Measurements from ENCODE around the gene BBS2. TPM values are rescaled to one million over a fixed set of nuclear protein-coding genes. Genes with fewer than 3 reads are reported as not detected.

The BBS2 gene
- total and polyA plus RNA-seq, 2 of the 4 experiments (the other 2 are of a cell fraction) = 18.6 to 32.3 TPM

GRCh38 chr16:56463153-56463552 lies 56.7 kb downstream of the BBS2 start:
- POLR2A ChIA-PET (ENCODE audit: unreplicated experiment) = no interaction called here

More at GRCh38 chr16:56463153-56463552, 56.7 kb downstream of the BBS2 start:
- H4K8ac ChIP-seq (ENCODE audit: low read depth in 2 of 2, low read length in 2 of 2) = no peak overlapping the region
- no peaks in the 10 kb centered on the region for H3K27me3 ChIP-seq (ENCODE audit: control insufficient read depth, insufficient read depth, low read length)
- H2BK15ac ChIP-seq (ENCODE audit: low read depth, low read length) = no peak overlapping the region
- H4K20me1 ChIP-seq (ENCODE audit: insufficient read depth, low read length) = no peaks in the 10 kb centered on the region
- no peak overlapping the region for H3K56ac ChIP-seq (ENCODE audit: extremely low read depth, insufficient read depth, low read length)
- no peak overlapping the region for H2AFZ ChIP-seq (replicated peaks; ENCODE audit: low read length, poor library complexity)
- CTCF ChIA-PET = no interaction called here
- H2AK9ac ChIP-seq (replicated peaks; ENCODE audit: low read depth, low read length, poor library complexity) = no peak overlapping the region
- BruUV-seq (replicated peaks) = no TSS peak
- no peak overlapping the region for H3K14ac ChIP-seq (replicated peaks; ENCODE audit: low read depth, low read length)
- in situ Hi-C loops (cut with MboI; ENCODE audit: low sequenced_read_pairs) (no loop called here), dilution Hi-C loops (cut with HindIII; ENCODE audit: low sequenced_read_pairs, unreplicated experiment) (no loop called here), intact Hi-C loops (cut with micrococcal nuclease) (no loop called here)
- ATAC-seq (ENCODE audit: low read depth) = no peak
- H3K27ac ChIP-seq (ENCODE audit: insufficient read depth, low read length) = no peak overlapping the region
- no peak overlapping the region for H3K23ac ChIP-seq (ENCODE audit: low read depth, low read length)
- no CpG with 5 or more reads among the region's 6 CpGs for WGBS, 2 experiments (ENCODE audit: extremely low coverage in 2 of 2, insufficient read length in 1 of 2)
- H2AK5ac ChIP-seq (ENCODE audit: low read depth, low read length) = no peak overlapping the region
- no peak overlapping the region for H3K4me3 ChIP-seq (ENCODE audit: insufficient read depth, low read depth, low read length)
- no peak overlapping the region for H3K4ac ChIP-seq (ENCODE audit: low read depth, low read length)
- no peak overlapping the region for H4K5ac ChIP-seq (ENCODE audit: low read depth, low read length)
- H3K9me3 ChIP-seq (ENCODE audit: control insufficient read depth, insufficient read depth, low read length) = no peaks in the 10 kb centered on the region
- H2BK5ac ChIP-seq (ENCODE audit: low read depth, low read length, poor library complexity, severe bottlenecking) = no peak overlapping the region
- no peak for DNase-seq
- peaks cover 26% of the 10 kb centered on the region for H3K36me3 ChIP-seq (ENCODE audit: control insufficient read depth, insufficient read depth, low read length)
- no peak overlapping the region for H3K4me2 ChIP-seq (ENCODE audit: low read depth, low read length)
- no peak overlapping the region for H2BK120ac ChIP-seq (ENCODE audit: low read depth, low read length)
- peaks cover 3% of the 10 kb centered on the region; the same call in 1 of the 2 replicates for H3K9me1 ChIP-seq (ENCODE audit: insufficient read depth, low read length)
- peaks cover 5 to 13% of the 10 kb centered on the region in 2 experiments; a peak in 3 of 4 replicates for H3K79me1 ChIP-seq (ENCODE audit: low read depth in 1 of 2, low read length in 2 of 2)
- H4K91ac ChIP-seq (ENCODE audit: insufficient read depth, low read depth, low read length) = no peak overlapping the region
- H3K18ac ChIP-seq (ENCODE audit: low read depth, low read length) = no peak overlapping the region
- H3K9ac ChIP-seq (ENCODE audit: low read depth, low read length) = no peak overlapping the region
- no peak overlapping the region for H2BK20ac ChIP-seq (ENCODE audit: low read depth, low read length)
- no peaks in the 10 kb centered on the region for H3K4me1 ChIP-seq (ENCODE audit: control insufficient read depth, insufficient read depth, low read length)
- TF ChIP-seq CTCF (conservative IDR thresholded peaks at IDR 0.05; ENCODE audit: low read depth, low read length) (no peak), NFE2L2 (IDR thresholded peaks at IDR 0.05; ENCODE audit: low read depth, low read length) (no peak), CHD1 (IDR thresholded peaks at IDR 0.05; ENCODE audit: low read depth, low read length) (no peak), POLR2A (IDR thresholded peaks at IDR 0.05; ENCODE audit: low read depth, low read length) (no peak), SMC3 (IDR thresholded peaks at IDR 0.05; ENCODE audit: low read depth, low read length) (no peak), USF2 (IDR thresholded peaks at IDR 0.05; ENCODE audit: low read depth, low read length) (no peak), MAFK (IDR thresholded peaks at IDR 0.05; ENCODE audit: low read depth, low read length) (no peak), RCOR1 (IDR thresholded peaks at IDR 0.05; ENCODE audit: insufficient replicate concordance, low read length) (no peak)
- TF ChIP-seq, protein P1, sequence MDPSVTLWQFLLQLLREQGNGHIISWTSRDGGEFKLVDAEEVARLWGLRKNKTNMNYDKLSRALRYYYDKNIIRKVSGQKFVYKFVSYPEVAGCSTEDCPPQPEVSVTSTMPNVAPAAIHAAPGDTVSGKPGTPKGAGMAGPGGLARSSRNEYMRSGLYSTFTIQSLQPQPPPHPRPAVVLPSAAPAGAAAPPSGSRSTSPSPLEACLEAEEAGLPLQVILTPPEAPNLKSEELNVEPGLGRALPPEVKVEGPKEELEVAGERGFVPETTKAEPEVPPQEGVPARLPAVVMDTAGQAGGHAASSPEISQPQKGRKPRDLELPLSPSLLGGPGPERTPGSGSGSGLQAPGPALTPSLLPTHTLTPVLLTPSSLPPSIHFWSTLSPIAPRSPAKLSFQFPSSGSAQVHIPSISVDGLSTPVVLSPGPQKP (IDR thresholded peaks at IDR 0.05; ENCODE audit: borderline replicate concordance, low read depth, low read length) = no peak
